H1 (cell line): ENCODE measurements around the gene FRZB.

Source experiments
- ATF3 ChIP-seq: IDR thresholded peaks from 2 replicates; pipeline ENCODE4 v1.6.1; 2011; ENCODE audit warnings: low read depth, mild to moderate bottlenecking, low read length; ENCODE audit not compliant: insufficient read depth
- CBX5 ChIP-seq: fragments of 300-800, 300-1000 bp; sonication (generic); IDR thresholded peaks from 2 replicates; pipeline ENCODE4 v1.7.1; 2016; ENCODE audit warnings: antibody characterized with exemption, low read length, low read depth
- CEBPB ChIP-seq: IDR thresholded peaks from 2 replicates; pipeline ENCODE4 v1.6.1; 2012; ENCODE audit warnings: low read depth, low read length
- CTCF ChIP-seq, 3 experiments: IDR thresholded peaks; 1 replicate in 2 of 3; 2 replicates in 1 of 3; pipeline versions ENCODE4 v1.5.1 to v1.6.1; 2011; ENCODE audit warnings: low read length in 3 of 3, mild to moderate bottlenecking in 3 of 3, inconsistent platforms in 2 of 3, low read depth in 1 of 3, moderate library complexity in 1 of 3; ENCODE audit not compliant: insufficient read depth in 1 of 3; ENCODE audit errors: control extremely low read depth in 1 of 3
- E2F6 ChIP-seq: IDR thresholded peaks from 2 replicates; pipeline ENCODE4 v1.6.1; 2012; ENCODE audit warnings: inconsistent platforms
- GABPA ChIP-seq: IDR thresholded peaks from 2 replicates; pipeline ENCODE4 v1.6.1; 2011; ENCODE audit warnings: mild to moderate bottlenecking, low read length, moderate library complexity, borderline replicate concordance; ENCODE audit not compliant: insufficient read depth
- KDM5A ChIP-seq: fragments of 200-600 bp; IDR thresholded peaks from 2 replicates; pipeline ENCODE4 v1.7.1; 2012; ENCODE audit warnings: mild to moderate bottlenecking, low read length, inconsistent platforms, mixed read lengths
- POLR2A ChIP-seq, 2 experiments: IDR thresholded peaks; 1 replicate in 1 of 2; 2 replicates in 1 of 2; pipeline ENCODE4 v1.6.1; 2011; ENCODE audit warnings: low read depth in 2 of 2, low read length in 2 of 2, mild to moderate bottlenecking in 2 of 2; ENCODE audit errors: control extremely low read depth in 1 of 2
- RAD21 ChIP-seq, 2 experiments: IDR thresholded peaks in 1 of 2; conservative IDR thresholded peaks in 1 of 2; 2 replicates each; pipeline ENCODE4 v1.6.1; 2011; ENCODE audit warnings: low read depth in 2 of 2, low read length in 2 of 2, improper control_type of control experiment in 1 of 2, inconsistent platforms in 1 of 2, mild to moderate bottlenecking in 1 of 2, moderate library complexity in 1 of 2
- SIN3A ChIP-seq, 2 experiments: IDR thresholded peaks in 1 of 2; conservative IDR thresholded peaks in 1 of 2; 2 replicates each; pipeline ENCODE4 v1.6.1; 2011 to 2012; ENCODE audit warnings: low read length in 2 of 2, improper control_type of control experiment in 1 of 2, low read depth in 1 of 2, mild to moderate bottlenecking in 1 of 2
- SRF ChIP-seq: IDR thresholded peaks from 2 replicates; pipeline ENCODE4 v1.6.1; 2011; ENCODE audit warnings: mild to moderate bottlenecking, low read depth, low read length, moderate library complexity
- TAF1 ChIP-seq: IDR thresholded peaks from 2 replicates; pipeline ENCODE4 v1.6.1; 2011; ENCODE audit warnings: mild to moderate bottlenecking, low read depth, low read length
- YY1 ChIP-seq: IDR thresholded peaks from 2 replicates; pipeline ENCODE4 v1.6.1; 2011; ENCODE audit warnings: low read depth, mild to moderate bottlenecking, low read length

GRCh38 chr2:182824767-182825158, 41.7 kb downstream of the FRZB start:
- TF ChIP-seq CTCF (IDR thresholded peaks at IDR 0.05; ENCODE audit: control extremely low read depth in 1 of 3, insufficient read depth in 1 of 3, low read depth in 1 of 3, low read length in 3 of 3): no peak
- TF ChIP-seq E2F6: no peak
- TF ChIP-seq SRF: no peak
- TF ChIP-seq CBX5: no peak
- no peak for TF ChIP-seq GABPA
- no peak for TF ChIP-seq TAF1
- TF ChIP-seq ATF3: no peak
- TF ChIP-seq POLR2A (IDR thresholded peaks at IDR 0.05; ENCODE audit: control extremely low read depth in 1 of 2, low read depth in 2 of 2, low read length in 2 of 2): no peak
- TF ChIP-seq KDM5A: no peak
- TF ChIP-seq RAD21 (IDR thresholded peaks at IDR 0.05 in 1 of 2, conservative IDR thresholded peaks at IDR 0.05 in 1 of 2; ENCODE audit: low read depth in 2 of 2, low read length in 2 of 2): no peak
- no peak for TF ChIP-seq SIN3A (conservative IDR thresholded peaks at IDR 0.05 in 1 of 2, IDR thresholded peaks at IDR 0.05 in 1 of 2; ENCODE audit: low read depth in 1 of 2, low read length in 2 of 2)
- TF ChIP-seq CEBPB: no peak
- no peak for TF ChIP-seq YY1
